ENCODE results near the gene TTC7B.

- TF ChIP-seq, protein P1, sequence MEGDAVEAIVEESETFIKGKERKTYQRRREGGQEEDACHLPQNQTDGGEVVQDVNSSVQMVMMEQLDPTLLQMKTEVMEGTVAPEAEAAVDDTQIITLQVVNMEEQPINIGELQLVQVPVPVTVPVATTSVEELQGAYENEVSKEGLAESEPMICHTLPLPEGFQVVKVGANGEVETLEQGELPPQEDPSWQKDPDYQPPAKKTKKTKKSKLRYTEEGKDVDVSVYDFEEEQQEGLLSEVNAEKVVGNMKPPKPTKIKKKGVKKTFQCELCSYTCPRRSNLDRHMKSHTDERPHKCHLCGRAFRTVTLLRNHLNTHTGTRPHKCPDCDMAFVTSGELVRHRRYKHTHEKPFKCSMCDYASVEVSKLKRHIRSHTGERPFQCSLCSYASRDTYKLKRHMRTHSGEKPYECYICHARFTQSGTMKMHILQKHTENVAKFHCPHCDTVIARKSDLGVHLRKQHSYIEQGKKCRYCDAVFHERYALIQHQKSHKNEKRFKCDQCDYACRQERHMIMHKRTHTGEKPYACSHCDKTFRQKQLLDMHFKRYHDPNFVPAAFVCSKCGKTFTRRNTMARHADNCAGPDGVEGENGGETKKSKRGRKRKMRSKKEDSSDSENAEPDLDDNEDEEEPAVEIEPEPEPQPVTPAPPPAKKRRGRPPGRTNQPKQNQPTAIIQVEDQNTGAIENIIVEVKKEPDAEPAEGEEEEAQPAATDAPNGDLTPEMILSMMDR (optimal IDR thresholded peaks at IDR 0.05 in 1 of 3, IDR thresholded peaks at IDR 0.05 in 1 of 3, conservative IDR thresholded peaks at IDR 0.05 in 1 of 3; ENCODE audit: extremely low read depth in 1 of 3, insufficient read depth in 2 of 3, low read length in 3 of 3): no peak
- TF ChIP-seq EZH2 (IDR thresholded peaks at IDR 0.05; ENCODE audit: low read length): no peak
Measured at GRCh38 chr14:90743425-90743824, 72.8 kb downstream of the TTC7B start.

Data from keratinocyte (primary cell).